NB4 (cell line): Measurements from ENCODE around the gene SLCO2A1.

Experiments used
- CTCF ChIP-seq: IDR thresholded peaks from one replicate; pipeline ENCODE4 v1.5.1; 2012; ENCODE audit warnings: low read depth, low read length
- POLR2A ChIP-seq: IDR thresholded peaks from 2 replicates; pipeline ENCODE4 v1.6.1; 2011; ENCODE audit warnings: mild to moderate bottlenecking; ENCODE audit not compliant: insufficient read length; ENCODE audit errors: extremely low read depth

- TF ChIP-seq CTCF = no peak
- TF ChIP-seq POLR2A = no peak
These were observed 38.1 kb downstream of the SLCO2A1 start for GRCh38 chr3:133991637-133992036.
